Keratinocyte (primary cell): ENCODE measurements around the gene UPF1. TPM values are rescaled to one million over a fixed set of nuclear protein-coding genes. Genes with fewer than 3 reads are reported as not detected.

ENCODE experiments used
- DNase-seq: peaks from one replicate; pipeline ENCODE4 v3.0.0-alpha.2; 2011; ENCODE audit warnings: low read depth, missing footprints, low spot score
- FAIRE-seq: peaks from 2 replicates; lab custom pipeline; 2011; peaks lifted over from hg19 to GRCh38; lab: Jason Lieb, UNC
- H2AFZ ChIP-seq: 2 replicates; pipeline ENCODE4 v1.6.0; 2012; ENCODE audit warnings: low read length, control low read depth, inconsistent platforms; ENCODE audit not compliant: control insufficient read depth
- H3K27ac ChIP-seq: 2 replicates; pipeline ENCODE4 v1.5.1; 2011; ENCODE audit warnings: low read length; ENCODE audit not compliant: control insufficient read depth, insufficient read depth
- H3K27me3 ChIP-seq: 3 replicates; pipeline ENCODE4 v1.6.0; 2011; ENCODE audit warnings: low read length; ENCODE audit not compliant: control insufficient read depth, insufficient read depth; ENCODE audit errors: extremely low read depth
- H3K36me3 ChIP-seq, 2 experiments: 2 replicates in 1 of 2; 3 replicates in 1 of 2; pipeline ENCODE4 v1.5.1; 2011; ENCODE audit warnings: low read length in 2 of 2, mild to moderate bottlenecking in 1 of 2; ENCODE audit not compliant: control insufficient read depth in 2 of 2, insufficient read depth in 2 of 2; ENCODE audit errors: extremely low read depth in 1 of 2
- H3K4me1 ChIP-seq: 3 replicates; pipeline ENCODE4 v1.5.1; 2011; ENCODE audit warnings: low read length; ENCODE audit not compliant: control insufficient read depth, insufficient read depth; ENCODE audit errors: extremely low read depth
- H3K4me2 ChIP-seq: 3 replicates; pipeline ENCODE4 v1.6.0; 2011; ENCODE audit warnings: low read depth, low read length; ENCODE audit not compliant: control insufficient read depth, insufficient read depth; ENCODE audit errors: extremely low read depth
- H3K4me3 ChIP-seq, 3 experiments: fragments of 200-600 bp in 1 of 3; sonication (generic) in 1 of 3; 2 replicates in 2 of 3; 3 replicates in 1 of 3; pipeline ENCODE4 v1.5.1; 2011 to 2016; ENCODE audit warnings: low read length in 3 of 3, mild to moderate bottlenecking in 3 of 3, control low read depth in 2 of 3, inconsistent platforms in 1 of 3, low read depth in 1 of 3, mixed read lengths in 1 of 3, mixed run types in 1 of 3, moderate library complexity in 1 of 3; ENCODE audit not compliant: control insufficient read depth in 2 of 3, insufficient read depth in 2 of 3; ENCODE audit errors: extremely low read depth in 1 of 3
- H3K79me2 ChIP-seq: 2 replicates; pipeline ENCODE4 v1.6.0; 2012; ENCODE audit warnings: low read length; ENCODE audit not compliant: control insufficient read depth, insufficient read depth
- H3K9ac ChIP-seq: 3 replicates; pipeline ENCODE4 v1.6.0; 2011; ENCODE audit warnings: low read length; ENCODE audit not compliant: control insufficient read depth, insufficient read depth; ENCODE audit errors: extremely low read depth
- H3K9me1 ChIP-seq: 3 replicates; pipeline ENCODE4 v1.6.0; 2011; ENCODE audit warnings: low read length; ENCODE audit not compliant: control insufficient read depth, insufficient read depth; ENCODE audit errors: extremely low read depth
- H3K9me3 ChIP-seq: 2 replicates; pipeline ENCODE4 v1.5.1; 2012; ENCODE audit warnings: low read depth, low read length; ENCODE audit not compliant: control insufficient read depth
- H4K20me1 ChIP-seq: 3 replicates; pipeline ENCODE4 v1.6.0; 2011; ENCODE audit warnings: low read length; ENCODE audit not compliant: control insufficient read depth, insufficient read depth; ENCODE audit errors: extremely low read depth
- EZH2 ChIP-seq: IDR thresholded peaks from one replicate; pipeline ENCODE4 v1.6.1; 2012; ENCODE audit warnings: inconsistent platforms, mild to moderate bottlenecking, low read length, moderate library complexity
- dilution Hi-C: fragments of 300-500 bp; cut with MboI; formaldehyde crosslinking; loops from one replicate; pipeline ENCODE4 v1.7.0; 2020; ENCODE audit warnings: low sequenced_read_pairs; ENCODE audit not compliant: extremely low pct_ligation_motif_present
- polyA plus RNA-seq, 5 experiments: library from polyadenylated mRNA; depleted of rRNA in 3 of 5; stranded (reverse) in 3 of 5; stranded (forward) in 1 of 5; unstranded in 1 of 5; fragments of >200 nt; gene quantifications; 1 replicate in 1 of 5; 2 replicates in 3 of 5; 3 replicates in 1 of 5; pipeline versions ENCODE4 v1.2.1 to v1.2.3, GENCODE V29; 2011 to 2012; ENCODE audit warnings: missing spikeins in 2 of 5, low read depth in 1 of 5, low replicate concordance in 1 of 5
- TF ChIP-seq, protein P1 (sequence below), 3 experiments: IDR thresholded peaks in 1 of 3; conservative IDR thresholded peaks in 1 of 3; optimal IDR thresholded peaks in 1 of 3; 2 replicates in 2 of 3; 3 replicates in 1 of 3; pipeline versions ENCODE3 to v1.5.1; 2011; ENCODE audit warnings: low read length in 3 of 3, mild to moderate bottlenecking in 3 of 3, moderate library complexity in 2 of 3, control low read depth in 1 of 3, inconsistent platforms in 1 of 3; ENCODE audit not compliant: insufficient read depth in 2 of 3; ENCODE audit errors: extremely low read depth in 1 of 3

Gene UPF1
- polyA plus RNA-seq, 1 donor (not counting 4 experiments of a cell fraction or from before 2014, with no cell fraction given) = 33.7 TPM

DNA sequence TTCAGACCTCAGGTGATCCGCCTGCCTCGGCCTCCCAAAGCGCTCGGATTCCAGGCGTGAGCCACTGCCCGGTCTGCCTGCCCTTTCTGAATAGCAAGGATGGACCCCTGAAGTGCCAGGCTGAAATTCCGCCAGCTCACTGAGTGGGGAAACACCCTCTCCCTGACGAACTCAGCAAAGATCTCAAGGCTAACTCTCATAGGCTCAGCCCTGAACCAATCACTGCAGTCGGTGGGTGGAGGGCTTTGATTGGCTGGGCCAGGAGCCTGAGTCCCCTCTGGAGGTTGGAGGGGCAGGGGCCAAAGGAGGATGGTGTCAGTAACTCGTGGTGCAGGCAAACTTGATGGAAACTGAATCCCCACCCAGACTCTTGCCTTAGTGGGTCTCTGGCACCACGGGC, 29.4 kb upstream of the UPF1 start:
- TF ChIP-seq, protein P1, sequence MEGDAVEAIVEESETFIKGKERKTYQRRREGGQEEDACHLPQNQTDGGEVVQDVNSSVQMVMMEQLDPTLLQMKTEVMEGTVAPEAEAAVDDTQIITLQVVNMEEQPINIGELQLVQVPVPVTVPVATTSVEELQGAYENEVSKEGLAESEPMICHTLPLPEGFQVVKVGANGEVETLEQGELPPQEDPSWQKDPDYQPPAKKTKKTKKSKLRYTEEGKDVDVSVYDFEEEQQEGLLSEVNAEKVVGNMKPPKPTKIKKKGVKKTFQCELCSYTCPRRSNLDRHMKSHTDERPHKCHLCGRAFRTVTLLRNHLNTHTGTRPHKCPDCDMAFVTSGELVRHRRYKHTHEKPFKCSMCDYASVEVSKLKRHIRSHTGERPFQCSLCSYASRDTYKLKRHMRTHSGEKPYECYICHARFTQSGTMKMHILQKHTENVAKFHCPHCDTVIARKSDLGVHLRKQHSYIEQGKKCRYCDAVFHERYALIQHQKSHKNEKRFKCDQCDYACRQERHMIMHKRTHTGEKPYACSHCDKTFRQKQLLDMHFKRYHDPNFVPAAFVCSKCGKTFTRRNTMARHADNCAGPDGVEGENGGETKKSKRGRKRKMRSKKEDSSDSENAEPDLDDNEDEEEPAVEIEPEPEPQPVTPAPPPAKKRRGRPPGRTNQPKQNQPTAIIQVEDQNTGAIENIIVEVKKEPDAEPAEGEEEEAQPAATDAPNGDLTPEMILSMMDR (optimal IDR thresholded peaks at IDR 0.05 in 1 of 3, IDR thresholded peaks at IDR 0.05 in 1 of 3, conservative IDR thresholded peaks at IDR 0.05 in 1 of 3; ENCODE audit: extremely low read depth in 1 of 3, insufficient read depth in 2 of 3, low read length in 3 of 3) = no peak
- no peak for TF ChIP-seq EZH2
- Histone ChIP-seq H3K4me2 (no peak overlapping the region), H3K9ac (no peak overlapping the region), H3K79me2 (no peaks in the 10 kb centered on the region), H3K27ac (no peak overlapping the region), H3K4me1 (no peaks in the 10 kb centered on the region), H3K4me3 (no peak overlapping the region), H3K27me3 (peaks cover 24% of the 10 kb centered on the region), H4K20me1 (no peaks in the 10 kb centered on the region), H3K36me3 (no peaks in the 10 kb centered on the region), H2AFZ (no peak overlapping the region), H3K9me3 (no peaks in the 10 kb centered on the region), H3K9me1 (no peaks in the 10 kb centered on the region)
- DNase-seq (no peak), FAIRE-seq (no peak)
- dilution Hi-C loops = no loop called here

DNA sequence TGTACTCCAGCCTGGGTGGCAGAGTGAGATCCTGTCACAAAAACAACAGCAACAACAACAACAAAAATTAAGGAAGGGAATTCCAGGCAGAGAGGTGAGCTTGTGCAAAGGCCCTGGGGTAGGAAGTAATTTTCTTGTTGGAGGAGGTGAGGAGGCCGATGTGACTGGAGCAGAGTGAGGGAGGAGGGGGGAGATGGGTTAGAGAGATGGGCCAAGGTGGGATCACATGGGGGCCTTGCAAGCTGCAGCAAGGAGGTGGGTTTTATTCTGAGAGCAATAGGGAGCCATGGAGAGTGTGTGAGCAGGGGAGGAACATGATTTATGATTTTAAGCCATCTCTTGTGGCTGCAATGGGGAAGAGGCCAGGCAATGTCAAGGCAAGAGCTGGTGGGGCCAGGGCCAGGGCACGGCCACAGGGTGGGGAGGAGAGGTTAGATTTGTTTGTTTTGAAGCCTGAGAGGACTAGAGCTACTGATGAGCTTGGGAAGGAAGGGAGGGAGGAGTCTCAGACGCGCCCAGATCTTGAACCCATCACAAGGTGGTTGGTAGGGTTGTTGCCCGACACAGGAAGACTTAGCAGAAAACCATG, 28.1 kb upstream of the UPF1 start:
- Histone ChIP-seq H3K27ac (no peak overlapping the region), H3K79me2 (no peaks in the 10 kb centered on the region), H3K9me3 (no peaks in the 10 kb centered on the region), H3K9ac (no peak overlapping the region), H3K36me3 (no peaks in the 10 kb centered on the region), H3K27me3 (peaks cover 19% of the 10 kb centered on the region), H3K4me1 (no peaks in the 10 kb centered on the region), H2AFZ (no peak overlapping the region), H3K4me2 (no peak overlapping the region), H3K4me3 (no peak overlapping the region), H4K20me1 (no peaks in the 10 kb centered on the region), H3K9me1 (no peaks in the 10 kb centered on the region)
- dilution Hi-C loops = no loop called here
- no peak for DNase-seq
- no peak for FAIRE-seq
- no peak for TF ChIP-seq EZH2
- TF ChIP-seq, protein P1 (optimal IDR thresholded peaks at IDR 0.05 in 1 of 3, IDR thresholded peaks at IDR 0.05 in 1 of 3, conservative IDR thresholded peaks at IDR 0.05 in 1 of 3; ENCODE audit: extremely low read depth in 1 of 3, insufficient read depth in 2 of 3, low read length in 3 of 3) = no peak
